Smooth muscle cell (in vitro differentiated cells): ENCODE measurements around the gene ATP13A3. TPM values are rescaled to one million over a fixed set of nuclear protein-coding genes. Genes with fewer than 3 reads are reported as not detected.

ENCODE experiments used
- DNase-seq: peaks from one replicate; lab custom pipeline; 2025; ENCODE audit not compliant: unreplicated experiment; lab: John Stamatoyannopoulos, UW
- H2AFZ ChIP-seq: fragments of 200-600 bp; sonication (generic); 2 replicates; pipeline ENCODE4 v1.6.0; 2016; ENCODE audit warnings: antibody characterized with exemption, low read depth, mild to moderate bottlenecking
- H3F3A ChIP-seq: fragments of 200-600 bp; sonication (generic); 2 replicates; pipeline ENCODE4 v1.6.0; 2017; ENCODE audit warnings: antibody characterized with exemption, low read depth
- H3K27ac ChIP-seq: fragments of 200-600 bp; sonication (generic); 2 replicates; pipeline ENCODE4 v1.5.1; 2016; ENCODE audit warnings: low read depth, mild to moderate bottlenecking
- H3K27me3 ChIP-seq: fragments of 200-600 bp; sonication (generic); 2 replicates; pipeline ENCODE4 v1.6.1; 2016; ENCODE audit warnings: low read depth, mild to moderate bottlenecking
- H3K36me3 ChIP-seq: fragments of 200-600 bp; sonication (generic); 2 replicates; pipeline ENCODE4 v1.5.1; 2016; ENCODE audit warnings: low read depth
- H3K4me1 ChIP-seq: fragments of 200-600 bp; sonication (generic); 2 replicates; pipeline ENCODE4 v1.5.1; 2016; ENCODE audit warnings: low read depth
- H3K4me2 ChIP-seq: fragments of 200-600 bp; sonication (generic); 2 replicates; pipeline ENCODE4 v1.6.0; 2016; ENCODE audit warnings: mild to moderate bottlenecking
- H3K4me3 ChIP-seq: fragments of 200-600 bp; sonication (generic); 2 replicates; pipeline ENCODE4 v1.5.1; 2016; ENCODE audit warnings: mild to moderate bottlenecking
- H3K79me2 ChIP-seq: fragments of 200-600 bp; sonication (generic); 2 replicates; pipeline ENCODE4 v1.6.0; 2016; ENCODE audit warnings: low read depth, mild to moderate bottlenecking
- H3K9ac ChIP-seq: fragments of 200-600 bp; sonication (generic); 2 replicates; pipeline ENCODE4 v1.6.0; 2016; ENCODE audit warnings: low read depth
- H3K9me3 ChIP-seq: fragments of 200-600 bp; sonication (generic); replicated peaks from 2 replicates; pipeline ENCODE4 v1.5.1; 2016; ENCODE audit warnings: low read depth
- H4K20me1 ChIP-seq: fragments of 200-600 bp; sonication (generic); 2 replicates; pipeline ENCODE4 v1.6.0; 2016; ENCODE audit warnings: low read depth
- WGBS: methylation state at CpG from one replicate; pipeline ENCODE4 v1.1.7; 2016; ENCODE audit warnings: low lambda C conversion rate; 5-methylcytosine and 5-hydroxymethylcytosine counted together
- polyA plus RNA-seq: library from polyadenylated mRNA; unstranded; fragments of >200 nt; fragmentation: Nextera tagmentation; extraction: Ambion mirVana; gene quantifications from 2 replicates; pipeline ENCODE4 v1.2.1, GENCODE V29; 2016
- total RNA-seq: library from RNA; depleted of rRNA; stranded (reverse); fragments of >200 nt; gene quantifications from 2 replicates; pipeline ENCODE4 v1.2.3, GENCODE V29; 2014
- TF ChIP-seq, protein P1 (sequence below): fragments of 200-600 bp; sonication (generic); IDR thresholded peaks from 2 replicates; pipeline ENCODE4 v1.5.1; 2017; ENCODE audit warnings: borderline replicate concordance, mild to moderate bottlenecking, antibody characterized with exemption; ENCODE audit not compliant: insufficient read depth, poor library complexity, severe bottlenecking

ATP13A3 gene
- total and polyA plus RNA-seq, 2 experiments from 2014 or later: 13.5 to 65.3 TPM

DNA sequence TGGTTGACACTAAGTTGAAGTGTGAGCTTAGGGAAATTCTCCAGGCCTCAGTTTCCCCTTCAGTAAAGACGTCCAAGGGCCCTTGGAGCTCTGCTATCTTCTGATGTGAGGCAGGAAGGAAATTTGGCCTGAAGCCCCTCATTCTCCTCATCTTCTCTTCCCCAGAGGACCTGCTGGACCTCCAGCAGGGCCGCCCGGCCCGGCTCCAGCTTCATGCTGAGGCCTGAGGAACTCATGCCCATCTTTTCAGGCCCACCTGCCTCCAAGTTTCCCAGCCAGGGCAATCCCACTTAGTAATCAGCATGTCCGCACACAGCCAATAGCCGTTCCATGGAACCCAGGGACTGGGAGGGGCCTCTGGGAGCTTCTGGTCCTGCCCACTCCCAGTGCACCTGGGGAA, 121.3 kb downstream of the ATP13A3 start:
- no peaks in the 10 kb centered on the region for H3K79me2 ChIP-seq
- peaks cover 20% of the 10 kb centered on the region for H3K4me1 ChIP-seq
- no peak overlapping the region for H3K9ac ChIP-seq
- H3K36me3 ChIP-seq: no peaks in the 10 kb centered on the region
- H3K4me2 ChIP-seq: peak overlapping the region; percentile 29
- no peak overlapping the region for H2AFZ ChIP-seq
- H3K9me3 ChIP-seq: no peaks in the 10 kb centered on the region
- no peak for DNase-seq
- TF ChIP-seq, protein P1, sequence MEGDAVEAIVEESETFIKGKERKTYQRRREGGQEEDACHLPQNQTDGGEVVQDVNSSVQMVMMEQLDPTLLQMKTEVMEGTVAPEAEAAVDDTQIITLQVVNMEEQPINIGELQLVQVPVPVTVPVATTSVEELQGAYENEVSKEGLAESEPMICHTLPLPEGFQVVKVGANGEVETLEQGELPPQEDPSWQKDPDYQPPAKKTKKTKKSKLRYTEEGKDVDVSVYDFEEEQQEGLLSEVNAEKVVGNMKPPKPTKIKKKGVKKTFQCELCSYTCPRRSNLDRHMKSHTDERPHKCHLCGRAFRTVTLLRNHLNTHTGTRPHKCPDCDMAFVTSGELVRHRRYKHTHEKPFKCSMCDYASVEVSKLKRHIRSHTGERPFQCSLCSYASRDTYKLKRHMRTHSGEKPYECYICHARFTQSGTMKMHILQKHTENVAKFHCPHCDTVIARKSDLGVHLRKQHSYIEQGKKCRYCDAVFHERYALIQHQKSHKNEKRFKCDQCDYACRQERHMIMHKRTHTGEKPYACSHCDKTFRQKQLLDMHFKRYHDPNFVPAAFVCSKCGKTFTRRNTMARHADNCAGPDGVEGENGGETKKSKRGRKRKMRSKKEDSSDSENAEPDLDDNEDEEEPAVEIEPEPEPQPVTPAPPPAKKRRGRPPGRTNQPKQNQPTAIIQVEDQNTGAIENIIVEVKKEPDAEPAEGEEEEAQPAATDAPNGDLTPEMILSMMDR: no peak
- H3F3A ChIP-seq: peaks cover 8% of the 10 kb centered on the region
- no peaks in the 10 kb centered on the region for H4K20me1 ChIP-seq
- H3K27me3 ChIP-seq: no peaks in the 10 kb centered on the region
- WGBS: 92% methylated on average over 6 of the region's 6 CpGs
- H3K27ac ChIP-seq: peak overlapping the region; percentile 82
- H3K4me3 ChIP-seq: no peak overlapping the region

DNA sequence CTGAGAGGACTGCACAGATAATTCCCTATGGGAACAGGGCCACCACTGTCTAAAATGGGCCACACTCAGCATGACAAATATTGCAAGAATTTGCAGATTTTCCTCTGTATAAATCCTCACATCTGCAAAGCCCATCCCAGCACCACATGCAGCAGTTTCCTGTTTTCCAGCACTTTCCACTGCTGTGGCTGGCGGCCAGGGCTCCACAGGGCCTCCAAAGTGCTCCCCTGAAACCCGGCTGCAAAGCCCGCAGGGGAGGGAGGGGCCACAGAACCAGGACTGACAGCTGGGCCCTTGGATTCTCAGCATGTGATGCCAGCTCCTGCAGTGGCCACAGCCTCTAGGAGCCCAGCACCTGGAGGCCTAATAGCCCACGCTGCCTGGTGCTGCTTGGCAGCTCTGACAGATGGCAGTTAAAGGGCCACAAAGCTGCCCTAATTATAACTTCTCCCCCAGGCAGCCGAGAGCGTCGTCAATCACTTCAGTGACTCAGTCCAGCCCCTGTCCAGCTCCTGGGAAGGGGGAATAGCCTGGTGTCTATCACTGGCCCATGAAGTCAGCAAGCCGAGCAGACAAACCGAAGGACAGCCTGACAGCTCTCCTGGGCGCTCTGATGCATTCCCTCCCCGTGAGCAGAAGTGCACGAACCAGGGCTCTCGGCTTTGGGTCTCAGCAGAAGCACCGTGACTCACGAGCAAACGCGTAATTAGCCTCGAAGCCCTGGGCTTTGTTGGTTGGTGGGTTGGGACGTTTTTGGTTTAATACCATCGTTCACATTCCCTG, 122.0 kb downstream of the ATP13A3 start:
- H2AFZ ChIP-seq: no peak overlapping the region
- peak; percentile 40 for DNase-seq
- H3K27me3 ChIP-seq: no peaks in the 10 kb centered on the region
- peak overlapping the region; percentile 72 for H3K4me2 ChIP-seq
- no peak overlapping the region for H3K4me3 ChIP-seq
- peak overlapping the region; percentile 82 for H3K27ac ChIP-seq
- TF ChIP-seq, protein P1: no peak
- H3K9ac ChIP-seq: peak overlapping the region; percentile 28
- H3F3A ChIP-seq: peaks cover 8% of the 10 kb centered on the region
- H3K79me2 ChIP-seq: no peaks in the 10 kb centered on the region
- WGBS: 5% methylated on average over 20 of the region's 20 CpGs
- H3K4me1 ChIP-seq: peaks cover 17% of the 10 kb centered on the region
- no peaks in the 10 kb centered on the region for H3K9me3 ChIP-seq
- no peaks in the 10 kb centered on the region for H3K36me3 ChIP-seq
- H4K20me1 ChIP-seq: no peaks in the 10 kb centered on the region

DNA sequence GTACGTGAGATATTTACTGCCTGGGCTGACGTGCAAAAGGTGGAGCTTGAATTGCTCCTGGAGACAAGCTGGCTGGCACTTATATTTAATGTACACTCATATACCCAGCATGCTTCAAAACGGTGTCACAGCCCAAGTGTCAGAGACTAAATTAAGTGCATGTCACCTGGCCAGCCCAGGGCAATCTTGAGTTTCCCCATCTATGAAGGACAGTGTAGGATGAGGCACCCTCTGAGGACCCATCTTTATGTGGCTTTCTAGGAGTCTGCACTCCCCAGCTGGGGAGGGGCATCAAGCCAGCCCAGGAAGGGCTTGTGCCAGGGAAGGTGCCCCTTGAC, 122.5 kb downstream of the ATP13A3 start:
- Histone ChIP-seq H2AFZ (no peak overlapping the region), H3K79me2 (no peaks in the 10 kb centered on the region), H3K36me3 (no peaks in the 10 kb centered on the region), H3K9me3 (no peaks in the 10 kb centered on the region), H3K9ac (no peak overlapping the region), H3K27ac (peak overlapping the region; percentile 82), H3K27me3 (no peaks in the 10 kb centered on the region), H3K4me2 (peak overlapping the region; percentile 72), H4K20me1 (no peaks in the 10 kb centered on the region), H3K4me3 (no peak overlapping the region), H3F3A (peaks cover 8% of the 10 kb centered on the region), H3K4me1 (peaks cover 12% of the 10 kb centered on the region)
- TF ChIP-seq, protein P1: no peak
- no peak for DNase-seq
- 94% methylated on average over 3 of the region's 3 CpGs for WGBS

DNA sequence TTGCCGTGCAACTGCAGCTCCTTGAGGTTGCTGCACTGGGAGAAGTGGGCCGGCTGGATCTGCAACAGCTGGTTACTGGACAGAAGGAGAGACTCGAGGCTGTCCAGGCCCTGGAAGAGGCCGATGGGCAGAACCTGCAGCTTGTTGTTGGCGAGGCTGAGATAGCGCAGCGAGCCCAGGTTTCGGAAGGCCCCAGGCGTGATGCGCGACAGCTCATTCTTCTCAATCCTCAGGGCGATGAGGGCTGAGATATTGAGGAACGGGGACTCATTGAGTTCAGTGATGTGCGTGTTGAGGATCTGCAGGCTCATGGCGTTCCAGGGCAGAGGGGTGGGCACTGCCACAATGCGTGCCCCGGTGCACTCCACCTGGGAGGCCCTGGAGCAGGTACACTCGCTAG, 126.2 kb downstream of the ATP13A3 start:
- H3K4me2 ChIP-seq: no peak overlapping the region
- TF ChIP-seq, protein P1: no peak
- WGBS: 92% methylated on average over 18 of the region's 18 CpGs
- H3K4me3 ChIP-seq: no peak overlapping the region
- H3F3A ChIP-seq: peaks cover 8% of the 10 kb centered on the region
- no peak overlapping the region for H3K9ac ChIP-seq
- H3K4me1 ChIP-seq: no peaks in the 10 kb centered on the region
- H4K20me1 ChIP-seq: no peaks in the 10 kb centered on the region
- H3K79me2 ChIP-seq: no peaks in the 10 kb centered on the region
- no peak overlapping the region for H3K27ac ChIP-seq
- no peaks in the 10 kb centered on the region for H3K36me3 ChIP-seq
- no peak for DNase-seq
- H3K27me3 ChIP-seq: peaks cover 10% of the 10 kb centered on the region
- no peak overlapping the region for H2AFZ ChIP-seq
- H3K9me3 ChIP-seq: no peaks in the 10 kb centered on the region
